ENCODE data around the gene CELF1.
A peak's percentile ranks its signal among the peaks of the same experiment; 100 is the strongest.

Gene CELF1

GRCh38 chr11:47507563-47508239 is 45.2 kb downstream of the CELF1 start:
- DNase-seq, result no peak

DNA sequence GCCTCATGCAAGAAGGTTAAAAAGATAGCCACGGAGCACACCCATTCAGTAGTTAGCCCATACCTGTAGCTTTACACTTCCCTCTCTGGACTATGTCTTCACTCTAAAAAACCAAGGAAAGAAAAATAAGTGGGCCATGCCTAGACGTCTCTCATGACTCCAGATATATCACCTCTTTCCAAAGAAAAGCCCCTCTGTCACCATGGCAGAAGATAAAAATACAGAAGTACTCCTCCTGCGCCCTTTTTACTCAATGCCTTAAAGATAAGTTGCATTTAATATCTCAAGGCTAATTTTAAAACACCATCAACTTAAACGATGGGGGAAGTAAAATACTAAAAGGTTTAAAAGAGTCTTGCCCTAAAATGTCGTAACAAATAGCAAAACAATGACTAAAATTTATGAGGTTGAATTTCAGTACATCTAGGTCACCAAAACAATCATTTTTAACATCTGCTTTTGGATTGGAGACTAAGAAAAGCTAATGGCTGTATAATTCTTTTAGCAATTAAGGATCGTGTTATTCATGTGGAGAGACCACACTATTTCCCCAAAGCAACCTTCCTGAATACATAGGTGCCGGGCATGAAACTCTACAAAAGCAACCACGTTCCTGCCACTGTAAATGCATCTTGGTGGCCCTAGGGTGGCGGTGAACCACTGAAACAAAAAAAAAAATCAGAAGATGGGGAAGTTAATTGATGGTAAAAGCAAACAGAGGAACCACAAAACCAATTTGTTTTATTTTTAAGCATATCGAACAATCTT is 46.0 kb downstream of the CELF1 start:
- peak; percentile 13 for DNase-seq

- no peak for DNase-seq
Measured at GRCh38 chr11:47506373-47506772, 46.6 kb downstream of the CELF1 start.

- no peak for DNase-seq
Measured at GRCh38 chr11:47504910-47505309, 48.0 kb downstream of the CELF1 start.

- DNase-seq, result no peak
Measured at GRCh38 chr11:47503227-47503626, 49.7 kb downstream of the CELF1 start.

DNA sequence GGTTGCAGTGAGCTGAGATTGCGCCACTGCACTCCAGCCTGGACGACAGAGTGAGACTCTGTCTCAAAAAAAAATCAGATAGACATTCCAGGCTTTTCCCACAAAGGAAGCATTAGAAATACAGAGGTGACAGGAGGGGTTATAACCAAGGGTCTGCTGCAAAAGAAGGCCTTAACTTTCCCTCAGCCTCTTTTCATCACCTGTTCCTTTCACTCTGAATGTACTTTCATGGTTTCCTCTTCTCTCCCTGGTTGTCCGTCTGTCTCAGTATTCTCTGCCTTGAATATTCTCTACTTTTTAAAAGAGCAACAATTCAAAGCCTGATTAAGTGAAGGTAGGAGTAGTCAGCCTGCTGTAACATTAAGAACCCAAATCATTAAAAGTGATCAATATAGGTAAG is 50.2 kb downstream of the CELF1 start:
- DNase-seq, result no peak

DNA sequence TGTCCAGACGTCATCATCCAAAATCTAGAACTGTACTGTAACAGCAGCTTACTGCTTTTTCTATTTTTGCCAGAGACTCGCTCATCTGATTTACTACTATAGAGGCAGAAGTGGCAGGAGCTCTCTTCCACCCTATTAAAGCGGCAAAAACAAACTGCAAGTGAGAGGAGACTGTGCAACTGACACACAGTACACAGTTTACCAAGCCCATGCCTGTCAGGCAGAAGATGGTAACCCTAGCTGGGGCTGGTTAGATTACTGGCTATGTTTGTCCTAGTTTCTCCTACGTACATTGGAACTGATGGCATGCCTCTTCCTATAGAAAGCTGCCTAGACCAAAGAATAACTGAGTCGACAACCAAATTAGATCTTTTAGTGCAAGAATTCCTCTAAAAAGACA is 51.8 kb downstream of the CELF1 start:
- DNase-seq, result no peak

DNA sequence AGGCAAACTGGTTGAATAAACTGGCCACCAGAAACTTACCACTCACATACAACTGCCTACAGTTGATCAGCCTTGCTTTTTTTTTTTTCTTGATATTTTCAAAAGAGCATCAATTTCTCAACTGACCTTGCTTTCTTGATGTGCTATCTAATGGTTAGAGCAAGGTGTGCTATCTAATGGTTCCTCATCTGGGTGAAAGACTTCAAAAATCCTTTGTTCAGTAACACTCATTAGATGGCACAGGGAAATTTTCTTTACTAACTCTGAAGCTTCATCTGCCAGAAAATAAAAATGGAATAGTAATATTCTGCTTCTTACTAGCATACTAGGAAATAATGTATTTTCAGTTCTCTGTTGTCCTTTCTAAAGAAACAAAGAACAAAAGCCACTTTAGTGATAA is 52.8 kb downstream of the CELF1 start:
- DNase-seq, result no peak

DNA sequence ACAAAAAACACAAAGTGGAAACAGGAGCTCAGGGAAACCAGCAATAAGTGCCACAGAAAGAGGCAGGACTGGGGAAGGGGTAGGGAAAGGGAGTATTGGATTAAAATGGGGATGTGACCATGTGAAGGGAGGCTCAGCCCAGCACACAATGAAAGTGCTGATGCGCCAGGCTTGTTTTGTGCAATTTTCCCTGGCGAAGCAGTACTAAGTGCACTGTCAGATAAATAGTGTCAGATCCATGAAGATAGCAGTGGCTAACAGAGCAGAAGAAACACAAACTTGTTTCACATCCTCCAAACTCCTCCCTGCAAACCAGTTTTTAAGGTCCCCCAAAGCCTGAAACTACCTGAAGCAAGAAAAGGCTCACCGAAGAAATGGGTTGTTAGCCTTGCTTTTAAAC is 53.3 kb downstream of the CELF1 start:
- no peak for DNase-seq

DNA sequence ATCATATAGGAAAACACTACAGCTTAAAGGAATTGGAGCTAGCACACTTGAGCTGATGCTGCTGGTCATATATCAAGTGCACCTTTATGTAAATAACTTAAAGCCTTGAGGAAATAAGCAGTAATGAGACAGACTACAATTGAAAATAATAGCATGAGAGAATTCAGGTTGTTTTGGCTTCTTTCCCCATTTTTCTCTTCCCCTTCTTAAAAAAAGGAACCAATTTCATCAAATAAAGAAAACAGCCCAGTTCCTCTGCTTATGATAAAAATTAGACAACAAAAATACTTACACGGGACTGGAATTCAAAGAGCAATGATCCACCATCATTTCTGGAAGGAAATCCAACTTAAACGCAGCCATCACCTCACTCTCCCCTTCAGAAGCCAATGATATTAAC is 53.8 kb downstream of the CELF1 start:
- no peak for DNase-seq

GRCh38 chr11:47498584-47499152 is 54.3 kb downstream of the CELF1 start:
- no peak for DNase-seq

GRCh38 chr11:47498149-47498548 is 54.8 kb downstream of the CELF1 start:
- no peak for DNase-seq

DNA sequence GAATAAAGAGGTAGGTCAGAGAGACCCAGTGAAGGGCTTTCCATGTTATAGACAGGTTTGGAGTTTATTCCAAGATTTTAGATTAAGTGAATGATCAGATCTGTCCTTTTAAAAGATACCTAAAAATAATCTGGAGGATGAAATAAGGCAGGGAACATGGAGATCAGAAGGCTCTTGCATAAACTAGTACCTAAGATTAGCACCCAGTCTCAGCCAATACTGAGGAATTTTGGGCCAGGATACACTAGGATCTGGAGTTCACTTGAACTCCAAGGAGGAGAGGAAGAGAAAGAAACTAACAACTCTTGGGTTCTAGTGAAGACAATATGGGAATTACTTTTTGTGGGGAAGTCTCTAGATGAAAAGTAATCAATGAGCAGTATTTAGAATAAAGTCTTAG is 56.1 kb downstream of the CELF1 start:
- DNase-seq, result no peak

GRCh38 chr11:47495856-47496217 is 57.1 kb downstream of the CELF1 start:
- no peak for DNase-seq

GRCh38 chr11:47495011-47495855 is 57.7 kb downstream of the CELF1 start:
- no peak for DNase-seq

DNA sequence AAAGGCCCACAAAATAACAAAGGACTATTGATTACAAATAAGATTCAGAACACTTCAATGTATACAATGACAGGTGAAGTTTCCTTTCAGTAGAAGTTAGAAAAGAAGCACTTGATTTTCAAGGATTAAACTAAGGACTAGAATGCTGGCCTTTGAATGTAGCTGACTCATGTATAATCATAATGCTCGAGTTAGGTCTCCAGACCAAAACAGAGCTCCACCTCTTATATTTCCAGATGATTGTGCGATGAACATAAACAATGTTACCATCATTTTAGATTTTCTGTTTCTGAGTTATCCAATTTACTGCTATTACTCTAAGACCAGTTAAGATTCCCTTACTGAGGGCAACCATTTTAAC is 63.6 kb downstream of the CELF1 start:
- DNase-seq, result no peak

DNA sequence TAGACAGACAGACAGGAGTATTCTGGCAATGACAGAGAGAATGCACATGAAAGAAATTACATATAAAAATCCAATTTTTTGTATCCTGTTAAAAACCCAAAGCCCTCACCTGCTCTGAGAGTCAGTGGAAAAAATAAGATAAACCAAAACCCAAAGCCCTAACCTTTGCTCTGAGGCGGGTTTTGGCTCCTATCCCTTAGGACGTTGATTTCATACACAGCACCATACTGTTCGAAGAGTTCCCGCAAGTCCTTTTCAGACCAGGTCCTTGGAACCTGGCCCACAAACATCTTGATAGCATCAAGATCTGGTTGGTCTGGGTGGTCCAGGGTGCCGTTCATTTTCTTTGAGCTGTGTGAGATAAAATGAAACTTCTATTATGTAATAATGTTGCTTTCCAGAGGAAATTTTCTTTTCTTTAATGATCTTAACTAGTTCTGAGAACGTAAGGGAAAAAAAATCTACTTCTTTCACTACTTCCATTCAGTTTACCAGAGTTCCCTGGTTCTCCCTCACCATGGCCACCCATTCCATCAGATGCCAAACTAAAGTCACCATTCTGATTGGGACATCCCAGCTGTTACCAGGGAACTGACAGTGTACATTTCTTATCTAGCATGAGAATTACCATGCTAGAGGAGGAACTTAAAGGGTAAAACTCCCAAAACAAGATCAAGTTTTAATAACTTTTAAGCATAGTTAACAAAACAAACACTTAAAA is 64.1 kb downstream of the CELF1 start:
- no peak for DNase-seq

DNA sequence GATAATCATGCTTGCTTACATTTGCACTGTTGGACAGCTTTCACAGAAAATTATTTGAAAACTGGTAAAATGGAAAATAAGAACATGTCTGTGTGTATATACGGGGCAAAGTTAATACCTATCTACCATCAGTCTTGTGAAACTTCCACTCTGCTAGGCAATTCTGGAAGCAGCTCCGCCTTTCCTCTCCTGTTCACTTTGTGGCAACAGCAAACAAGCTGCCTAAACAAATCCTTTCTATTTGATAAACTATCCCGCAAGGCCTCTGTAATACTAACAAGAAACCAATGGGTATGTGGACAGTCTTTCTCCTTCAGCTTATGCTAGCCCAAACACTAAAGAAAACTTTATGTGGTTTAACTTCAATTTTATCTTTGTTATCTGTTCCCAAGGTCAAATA is 64.8 kb downstream of the CELF1 start:
- DNase-seq, result no peak

- DNase-seq, result no peak
Measured at GRCh38 chr11:47487421-47487820, 65.5 kb downstream of the CELF1 start.

- no peak for DNase-seq
Measured at GRCh38 chr11:47485107-47485506, 67.8 kb downstream of the CELF1 start.

GRCh38 chr11:47483457-47483856 is 69.5 kb downstream of the CELF1 start:
- DNase-seq, result no peak

- DNase-seq, result no peak
Measured at GRCh38 chr11:47480762-47481161, 72.2 kb downstream of the CELF1 start.

Data from KG1 (cell line).